HL-60/S4 treated with phorbol 12-myristate 13-acetate at 8.2 ng/mL for 4 days and 3 days (cell line): ENCODE measurements around the gene TRIM22.
"Not testable (repeated sequence)": the region's sequence is repeated elsewhere in the genome, so short reads cannot be mapped to it uniquely, and the experiment has no call there.

Experiments used
- in situ Hi-C: fragments of 300-500 bp; cut with MboI; formaldehyde crosslinking; loops from 2 replicates; pipeline ENCODE4 v1.15.0; 2022; ENCODE audit warnings: low sequenced_read_pairs

The TRIM22 gene

GRCh38 chr11:5689551-5689983 lies at the start of gene TRIM22:
TSS of gene TRIM22 (plus strand) at chr11:5689790. CDS start at chr11:5696233, 6,443 bp downstream.
- in situ Hi-C loops: no loop called here

GRCh38 chr11:5639953-5640352 lies 49.6 kb upstream of the TRIM22 start:
- in situ Hi-C loops: no loop called here

GRCh38 chr11:5643585-5643984 lies 46.0 kb upstream of the TRIM22 start:
- in situ Hi-C loops: no loop called here

- in situ Hi-C loops: no loop called here
These were observed 43.5 kb upstream of the TRIM22 start for GRCh38 chr11:5646139-5646538.

- in situ Hi-C loops: no loop called here
These were observed 34.1 kb upstream of the TRIM22 start for GRCh38 chr11:5655474-5655873.

GRCh38 chr11:5656956-5657355 lies 32.6 kb upstream of the TRIM22 start:
- in situ Hi-C loops: not testable (repeated sequence)

- in situ Hi-C loops: no loop called here
These were observed 31.3 kb upstream of the TRIM22 start for GRCh38 chr11:5658318-5658717.

- in situ Hi-C loops: no loop called here
These were observed 26.1 kb upstream of the TRIM22 start for GRCh38 chr11:5663511-5663910.

GRCh38 chr11:5665051-5665570 lies 24.5 kb upstream of the TRIM22 start:
- in situ Hi-C loops: no loop called here

- in situ Hi-C loops: no loop called here
These were observed 23.7 kb upstream of the TRIM22 start for GRCh38 chr11:5665746-5666401.

GRCh38 chr11:5666402-5666793 lies 23.2 kb upstream of the TRIM22 start:
- in situ Hi-C loops: no loop called here

GRCh38 chr11:5671831-5672230 lies 17.8 kb upstream of the TRIM22 start:
- in situ Hi-C loops: no loop called here

GRCh38 chr11:5674391-5674790 lies 15.2 kb upstream of the TRIM22 start:
- in situ Hi-C loops: no loop called here

GRCh38 chr11:5679811-5680210 lies 9.8 kb upstream of the TRIM22 start:
- in situ Hi-C loops: no loop called here

- in situ Hi-C loops: not testable (repeated sequence)
These were observed 6.6 kb upstream of the TRIM22 start for GRCh38 chr11:5682890-5683441.

- in situ Hi-C loops: not testable (repeated sequence)
These were observed 6.0 kb upstream of the TRIM22 start for GRCh38 chr11:5683620-5684019.

- in situ Hi-C loops: no loop called here
These were observed 5.4 kb upstream of the TRIM22 start for GRCh38 chr11:5684036-5684645.

- in situ Hi-C loops: no loop called here
These were observed 4.8 kb upstream of the TRIM22 start, which contains the start of gene TRIM5 for GRCh38 chr11:5684646-5685362. TSS of gene TRIM5 (minus strand) at chr11:5685074. CDS start at chr11:5680177, 4,897 bp downstream.

- in situ Hi-C loops: no loop called here
These were observed 3.2 kb upstream of the TRIM22 start for GRCh38 chr11:5686426-5686825.

GRCh38 chr11:5688482-5688881 lies 1.1 kb upstream of the TRIM22 start:
- in situ Hi-C loops: no loop called here

GRCh38 chr11:5690216-5690615 lies 626 bp downstream of the TRIM22 start:
- in situ Hi-C loops: no loop called here
